Head of caudate nucleus (tissue), 42 donors: Measurements from ENCODE around the gene SRPK3.
A peak's percentile ranks its signal among the peaks of the same experiment; 100 is the strongest.

ENCODE experiments used
- DNase-seq, 42 donors: peaks; one replicate each; pipeline versions ENCODE4 v3.0.0 to v3.0.0-alpha.2; 2020 to 2021; ENCODE audit warnings: mixed read lengths in 7 of 42
- intact Hi-C: fragments of 100-400 bp; cut with DNase I; formaldehyde crosslinking; loops from one replicate; pipeline ENCODE4 v1.15.0; 2022

The SRPK3 gene

GRCh38 chrX:153766871-153767673 is 13.8 kb upstream of the SRPK3 start:
- DNase-seq: peak in 16 of 42 donors; percentile 9 to 45 (median 22)
- intact Hi-C loops: no loop called here

DNA sequence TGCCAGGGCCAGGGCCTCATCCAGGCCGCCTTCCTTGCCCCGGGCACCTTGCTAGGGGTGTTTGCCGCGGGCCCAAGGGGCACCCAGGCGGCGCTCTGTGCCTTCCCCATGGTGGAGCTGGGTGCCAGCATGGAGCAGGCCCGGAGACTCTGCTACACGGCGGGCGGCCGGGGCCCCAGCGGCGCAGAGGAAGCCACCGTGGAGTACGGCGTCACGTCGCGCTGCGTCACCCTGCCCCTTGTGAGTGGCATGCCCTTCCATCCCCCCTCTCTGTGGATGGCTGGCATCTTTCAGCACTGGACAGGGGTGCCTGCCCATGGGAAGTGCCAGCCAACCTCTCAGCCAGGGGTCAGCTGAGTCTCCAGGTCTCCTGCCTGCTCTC is 13.2 kb upstream of the SRPK3 start:
- DNase-seq: peak in 14 of 42 donors; percentile 1 to 43 (median 12)
- intact Hi-C loops: no loop called here

DNA sequence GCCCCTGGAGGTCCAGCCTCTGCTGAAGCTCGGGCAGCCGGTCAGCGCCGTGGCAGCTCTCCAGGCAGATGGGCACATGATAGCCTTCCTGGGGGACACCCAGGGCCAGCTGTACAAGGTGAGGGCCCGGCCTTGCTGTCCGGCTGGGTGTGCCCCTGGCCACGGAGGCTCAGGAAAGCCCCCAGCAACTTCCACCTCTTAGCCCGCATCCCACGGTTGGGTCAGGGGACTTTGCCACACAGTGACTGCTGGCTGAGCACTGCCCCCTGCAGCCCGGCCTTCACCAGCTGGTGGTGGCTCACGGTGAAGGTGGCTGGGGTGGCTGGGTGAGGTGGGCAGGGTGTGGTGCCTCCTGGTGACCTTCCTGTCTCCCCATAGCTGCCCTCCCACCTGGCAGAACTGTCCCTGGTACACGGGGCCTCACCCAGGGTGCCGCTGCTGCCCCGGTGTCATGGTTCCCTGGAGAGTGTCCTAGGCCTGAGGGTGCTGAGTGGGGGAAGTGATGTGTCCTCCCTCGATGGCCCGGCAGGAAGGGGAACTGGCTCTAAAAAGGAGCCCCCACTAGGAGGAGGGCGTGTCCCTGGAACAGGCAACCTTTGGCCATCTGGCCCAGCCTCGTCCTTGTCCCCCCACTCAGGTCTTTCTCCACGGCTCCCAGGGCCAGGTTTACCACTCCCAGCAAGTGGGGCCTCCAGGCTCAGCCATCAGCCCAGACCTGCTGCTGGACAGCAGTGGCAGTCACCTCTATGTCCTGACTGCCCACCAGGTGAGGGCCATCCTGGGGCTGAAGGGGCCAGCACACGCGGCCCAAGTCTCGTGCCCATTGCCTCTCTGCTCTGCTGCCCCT is 12.3 kb upstream of the SRPK3 start:
- intact Hi-C loops: no loop called here
- DNase-seq: peak in 14 of 42 donors; percentile 12 to 46 (median 22)

GRCh38 chrX:153769158-153769864 is 11.5 kb upstream of the SRPK3 start:
- DNase-seq: peak in 13 of 42 donors; percentile 1 to 40 (median 15)
- intact Hi-C loops: no loop called here

DNA sequence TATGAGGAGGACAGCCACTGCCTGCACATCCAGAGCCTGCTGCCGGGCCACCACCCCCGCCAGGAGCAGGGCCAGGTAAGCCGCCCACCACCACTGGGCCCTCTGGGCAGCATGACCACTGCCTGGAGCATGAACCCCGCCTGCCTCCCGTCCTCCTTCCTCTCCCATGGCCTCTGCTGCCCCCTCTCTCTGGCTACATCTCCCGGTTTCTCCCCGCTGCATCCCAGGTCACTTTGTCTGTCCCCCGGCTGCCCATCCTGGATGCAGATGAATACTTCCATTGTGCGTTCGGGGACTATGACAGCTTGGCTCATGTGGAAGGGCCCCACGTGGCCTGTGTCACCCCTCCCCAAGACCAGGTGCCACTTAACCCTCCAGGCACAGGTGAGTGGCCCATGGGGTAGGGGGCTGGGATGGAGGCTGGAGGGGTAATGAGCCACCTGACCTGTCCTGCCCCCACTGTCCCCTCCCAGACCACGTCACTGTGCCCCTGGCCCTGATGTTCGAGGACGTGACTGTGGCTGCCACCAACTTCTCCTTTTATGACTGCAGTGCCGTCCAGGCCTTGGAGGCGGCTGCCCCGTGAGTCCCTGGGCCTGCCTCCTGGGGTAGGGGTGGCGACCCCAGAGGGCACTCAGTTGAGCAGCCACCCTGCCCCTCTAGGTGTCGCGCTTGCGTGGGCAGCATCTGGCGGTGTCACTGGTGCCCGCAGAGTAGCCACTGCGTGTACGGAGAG is 10.8 kb upstream of the SRPK3 start:
- intact Hi-C loops: no loop called here
- DNase-seq: peak in 19 of 42 donors; percentile 7 to 73 (median 38)

DNA sequence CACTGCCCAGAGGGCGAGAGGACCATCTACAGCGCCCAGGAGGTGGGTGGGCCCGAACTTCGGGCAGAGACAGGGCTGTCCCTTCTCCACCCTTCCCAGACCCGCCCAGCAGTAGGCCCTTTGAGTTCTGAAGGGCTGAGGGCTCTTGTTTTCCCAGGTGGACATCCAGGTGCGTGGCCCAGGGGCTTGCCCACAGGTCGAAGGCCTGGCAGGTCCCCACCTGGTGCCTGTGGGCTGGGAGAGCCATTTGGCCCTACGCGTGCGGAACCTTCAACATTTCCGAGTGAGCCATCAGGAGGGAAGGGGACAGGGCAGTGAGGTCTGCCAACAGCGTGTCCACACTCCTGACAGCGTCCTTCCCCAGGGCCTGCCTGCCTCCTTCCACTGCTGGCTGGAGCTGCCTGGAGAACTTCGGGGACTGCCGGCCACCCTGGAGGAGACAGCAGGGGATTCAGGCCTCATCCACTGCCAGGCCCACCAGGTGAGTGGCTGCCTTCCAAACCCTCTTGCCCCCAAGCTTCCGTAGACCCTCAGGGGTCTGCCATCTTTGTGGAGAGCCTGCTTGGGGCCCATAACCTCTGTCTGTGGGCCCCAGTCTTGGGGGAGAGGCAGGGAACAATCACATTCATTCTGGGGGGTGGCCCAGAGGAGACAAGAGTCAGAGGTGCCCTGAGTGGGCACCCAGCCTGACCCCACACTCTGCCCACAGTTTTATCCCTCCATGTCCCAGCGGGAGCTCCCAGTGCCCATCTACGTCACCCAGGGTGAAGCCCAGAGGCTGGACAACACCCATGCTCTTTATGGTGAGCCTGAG is 10.0 kb upstream of the SRPK3 start:
- DNase-seq: peak in 13 of 42 donors; percentile 1 to 35 (median 11)
- intact Hi-C loops: no loop called here

GRCh38 chrX:153771415-153772315 is 9.2 kb upstream of the SRPK3 start:
- DNase-seq: peak in 13 of 42 donors; percentile 1 to 39 (median 10)
- intact Hi-C loops: no loop called here

DNA sequence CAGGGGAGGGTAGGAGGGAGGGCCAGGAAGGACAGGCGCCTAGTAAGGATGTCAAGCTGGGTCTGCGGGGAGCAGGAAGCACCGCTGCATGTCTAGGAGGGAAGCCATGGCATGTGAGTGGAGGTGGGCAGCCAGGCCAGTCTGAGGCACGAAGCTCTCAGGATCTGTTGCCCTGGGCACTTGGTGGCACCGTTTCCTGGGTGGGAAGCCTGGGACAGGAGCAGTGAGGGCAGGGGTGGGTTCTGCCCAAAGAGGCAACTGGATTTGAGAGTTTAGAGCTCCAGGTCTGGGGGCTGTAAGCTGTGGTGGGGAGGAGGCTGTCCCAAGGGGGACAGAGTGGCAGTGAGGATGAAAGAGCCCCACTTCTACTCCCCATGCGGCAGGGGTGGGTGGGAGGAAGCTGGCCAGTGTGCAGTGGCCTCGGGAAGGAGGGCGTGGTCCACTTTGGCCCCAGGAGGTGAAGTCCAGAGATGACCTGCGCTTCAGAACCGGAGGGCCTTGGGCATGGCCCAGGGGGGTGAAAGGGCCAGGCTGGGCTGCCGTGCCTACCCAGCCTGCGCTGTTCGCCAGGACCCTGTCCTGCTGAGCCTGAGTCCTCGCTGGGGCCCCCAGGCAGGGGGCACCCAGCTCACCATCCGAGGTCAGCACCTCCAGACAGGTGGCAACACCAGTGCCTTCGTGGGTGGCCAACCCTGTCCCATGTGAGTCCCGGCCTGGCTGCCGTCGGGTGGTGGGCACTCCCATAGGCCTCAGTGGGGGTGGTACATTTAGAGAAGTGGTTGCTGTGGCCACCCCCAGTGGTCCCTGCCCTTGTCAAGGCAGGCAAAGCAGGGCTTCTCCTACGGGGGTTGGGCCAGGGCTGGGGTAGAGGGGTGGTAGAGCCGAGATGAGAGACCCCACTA is 8.3 kb upstream of the SRPK3 start:
- peak in 9 of 42 donors; percentile 1 to 14 (median 5) for DNase-seq

GRCh38 chrX:153773218-153773611 is 7.6 kb upstream of the SRPK3 start:
- DNase-seq: peak in 6 of 42 donors; percentile 1 to 16 (median 6)
- intact Hi-C loops: no loop called here

More for the DNA sequence above, 8.3 kb upstream of the SRPK3 start:
- intact Hi-C loops: no loop called here

DNA sequence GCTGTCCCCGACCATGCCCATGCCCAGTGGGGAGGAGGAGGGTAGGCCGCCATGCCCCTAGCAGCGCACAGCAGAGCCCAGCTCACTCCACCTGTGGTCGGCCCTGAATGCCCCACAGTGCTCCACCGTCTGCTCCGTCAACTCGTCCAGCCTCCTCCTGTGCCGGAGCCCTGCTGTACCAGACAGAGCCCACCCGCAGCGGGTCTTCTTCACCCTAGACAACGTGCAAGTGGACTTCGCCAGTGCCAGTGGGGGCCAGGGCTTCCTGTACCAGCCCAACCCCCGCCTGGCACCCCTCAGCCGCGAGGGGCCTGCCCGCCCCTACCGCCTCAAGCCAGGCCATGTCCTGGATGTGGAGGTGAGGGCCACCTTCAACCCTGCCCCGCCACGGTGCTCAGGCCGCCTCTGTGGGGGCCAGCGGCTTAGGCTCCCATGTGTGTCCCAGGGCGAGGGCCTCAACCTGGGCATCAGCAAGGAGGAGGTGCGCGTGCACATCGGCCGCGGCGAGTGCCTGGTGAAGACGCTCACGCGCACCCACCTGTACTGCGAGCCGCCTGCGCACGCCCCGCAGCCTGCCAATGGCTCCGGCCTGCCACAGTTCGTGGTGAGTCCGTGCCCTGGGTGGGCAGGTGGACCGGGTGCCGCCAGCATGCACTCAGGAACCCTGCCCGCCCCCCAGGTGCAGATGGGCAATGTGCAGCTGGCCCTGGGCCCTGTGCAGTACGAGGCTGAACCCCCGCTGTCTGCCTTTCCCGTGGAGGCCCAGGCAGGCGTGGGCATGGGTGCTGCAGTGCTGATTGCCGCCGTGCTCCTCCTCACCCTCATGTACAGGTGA is 6.9 kb upstream of the SRPK3 start:
- DNase-seq: peak in 7 of 42 donors; percentile 3 to 34 (median 7)
- intact Hi-C loops: no loop called here

GRCh38 chrX:153774576-153775292 is 6.1 kb upstream of the SRPK3 start:
- intact Hi-C loops: no loop called here
- DNase-seq: peak in 5 of 42 donors; percentile 1 to 6 (median 3)

- intact Hi-C loops: no loop called here
- DNase-seq: peak in 4 of 42 donors; percentile 1 to 4 (median 2)
Observed at GRCh38 chrX:153775293-153776119, 5.3 kb upstream of the SRPK3 start.

DNA sequence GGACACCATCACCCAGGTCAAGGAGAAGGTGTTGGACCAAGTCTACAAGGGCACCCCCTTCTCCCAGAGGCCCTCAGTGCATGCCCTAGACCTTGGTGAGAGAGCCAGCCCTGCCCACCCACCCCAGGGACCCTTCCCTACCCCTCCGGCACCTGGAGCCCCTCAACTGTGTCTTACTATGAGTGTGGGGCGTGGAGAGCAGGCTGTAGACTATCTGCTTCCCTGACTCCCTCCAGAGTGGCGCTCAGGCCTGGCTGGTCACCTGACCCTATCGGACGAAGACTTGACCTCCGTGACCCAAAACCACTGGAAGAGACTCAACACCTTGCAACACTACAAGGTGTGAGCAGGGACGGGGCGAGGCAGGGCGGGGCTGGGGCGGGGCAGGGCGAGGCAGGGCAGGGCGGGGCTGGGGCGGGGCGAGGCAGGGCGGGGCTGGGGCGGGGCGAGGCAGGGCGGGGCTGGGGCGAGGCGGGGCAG is 4.7 kb upstream of the SRPK3 start:
- intact Hi-C loops: no loop called here
- peak in 2 of 42 donors; percentile 3 for DNase-seq
